NT2/D1 (cell line): ENCODE results near the gene GADL1.

Experiments used
- YY1 ChIP-seq: IDR thresholded peaks from 2 replicates; pipeline ENCODE4 v1.6.1; 2011; ENCODE audit not compliant: insufficient read length, insufficient read depth
- ZNF274 ChIP-seq: IDR thresholded peaks from 2 replicates; pipeline ENCODE4 v1.6.1; 2011; ENCODE audit warnings: mild to moderate bottlenecking, low read depth, low read length

GRCh38 chr3:30724863-30725262, 169.6 kb downstream of the GADL1 start:
- TF ChIP-seq ZNF274 = no peak
- TF ChIP-seq YY1 = no peak
